ENCODE measurements around the gene SPEF1.
A peak's percentile ranks its signal among the peaks of the same experiment; 100 is the strongest.
"Not testable (repeated sequence)": the region's sequence is repeated elsewhere in the genome, so short reads cannot be mapped to it uniquely, and the experiment has no call there.

The SPEF1 gene

GRCh38 chr20:3808544-3808943, 27.3 kb upstream of the SPEF1 start:
- no peak for DNase-seq

GRCh38 chr20:3804781-3805180, 23.5 kb upstream of the SPEF1 start:
- no peak for DNase-seq

- DNase-seq: no peak
Observed at GRCh38 chr20:3804254-3804751, 23.1 kb upstream of the SPEF1 start.

- no peak for DNase-seq
Observed at GRCh38 chr20:3803854-3804253, 22.6 kb upstream of the SPEF1 start.

- DNase-seq: no peak
Observed at GRCh38 chr20:3803289-3803688, 22.0 kb upstream of the SPEF1 start.

- no peak for DNase-seq
Observed at GRCh38 chr20:3802524-3803239, 21.4 kb upstream of the SPEF1 start.

- no peak for DNase-seq
Observed at GRCh38 chr20:3801846-3802245, 20.6 kb upstream of the SPEF1 start.

GRCh38 chr20:3801299-3801698, 20.1 kb upstream of the SPEF1 start:
- DNase-seq: no peak

- DNase-seq: no peak
Observed at GRCh38 chr20:3800878-3801260, 19.6 kb upstream of the SPEF1 start.

GRCh38 chr20:3800256-3800877, 19.1 kb upstream of the SPEF1 start:
- no peak for DNase-seq

- no peak for DNase-seq
Observed at GRCh38 chr20:3798908-3799248, 17.6 kb upstream of the SPEF1 start.

GRCh38 chr20:3798373-3798768, 17.1 kb upstream of the SPEF1 start:
- no peak for DNase-seq

GRCh38 chr20:3797592-3798372, 16.5 kb upstream of the SPEF1 start:
- DNase-seq: no peak

- no peak for DNase-seq
Observed at GRCh38 chr20:3797226-3797545, 15.9 kb upstream of the SPEF1 start.

GRCh38 chr20:3796477-3797225, 15.4 kb upstream of the SPEF1 start:
- DNase-seq: no peak

GRCh38 chr20:3795511-3796468, 14.5 kb upstream of the SPEF1 start, which contains the start of gene CDC25B:
Gene CDC25B (plus strand): TSS chr20:3796310. CDS start chr20:3796532, 222 bp downstream.
- DNase-seq: peak; percentile 79

- DNase-seq: no peak
Observed at GRCh38 chr20:3794701-3795420, 13.6 kb upstream of the SPEF1 start.

- not testable (repeated sequence) for DNase-seq
Observed at GRCh38 chr20:3794168-3794567, 12.9 kb upstream of the SPEF1 start.

GRCh38 chr20:3789201-3789600, 8.0 kb upstream of the SPEF1 start:
- DNase-seq: not testable (repeated sequence)

GRCh38 chr20:3788685-3789155, 7.5 kb upstream of the SPEF1 start:
- no peak for DNase-seq
